ENCODE measurements around the gene PDSS1.
"Not testable (repeated sequence)": the region's sequence is repeated elsewhere in the genome, so short reads cannot be mapped to it uniquely, and the experiment has no call there.

GRCh38 chr10:26684667-26685264 lies 12.7 kb upstream of the PDSS1 start:
- peak; percentile 63 for TF ChIP-seq CTCF (conservative IDR thresholded peaks at IDR 0.05; ENCODE audit: low read length)
- TF ChIP-seq EZH2phosphoT487 (IDR thresholded peaks at IDR 0.05; ENCODE audit: borderline replicate concordance): not testable (repeated sequence)
